Activated naive CD4-positive, alpha-beta T cell treated with Interleukin-2 at 50 U/mL for 16 hours (primary cell): Measurements from ENCODE around the gene USP35.
A peak's percentile ranks its signal among the peaks of the same experiment; 100 is the strongest.
"Not testable (repeated sequence)": the region's sequence is repeated elsewhere in the genome, so short reads cannot be mapped to it uniquely, and the experiment has no call there.

Experiments
- DNase-seq: peaks from one replicate; pipeline ENCODE4 v3.0.0-alpha.2; 2020

The USP35 gene

DNA sequence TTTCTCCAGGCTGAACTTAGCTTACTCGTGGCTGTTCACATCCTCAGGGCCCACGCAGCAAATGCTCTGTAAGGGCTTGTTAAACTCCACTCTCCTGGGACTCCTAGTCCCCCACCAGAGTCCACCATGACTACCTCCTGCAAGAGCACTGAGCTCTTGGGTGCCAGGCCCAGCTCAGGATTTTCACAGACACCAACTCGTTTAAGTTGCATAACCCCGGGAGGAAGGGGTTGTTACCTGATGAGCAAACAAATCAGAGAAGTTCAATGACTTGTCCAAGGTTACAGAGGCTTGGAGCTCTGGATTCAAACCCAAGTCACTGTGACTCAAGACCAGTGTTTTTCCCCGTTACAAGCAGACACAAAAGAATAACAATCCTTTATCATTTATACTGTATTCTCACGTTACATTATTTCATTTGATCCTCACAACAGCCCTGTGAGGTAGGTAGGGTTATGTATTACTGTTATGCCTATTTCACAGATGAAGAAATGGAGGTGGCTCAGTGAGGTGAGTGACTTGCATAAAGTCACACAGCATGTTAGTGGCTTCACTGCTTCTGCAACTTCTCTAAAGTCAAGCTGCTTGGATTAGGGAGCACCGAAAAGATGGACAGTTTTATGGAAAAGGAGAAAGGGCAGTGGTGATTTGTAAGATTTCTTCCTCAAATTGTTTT is 17.7 kb upstream of the USP35 start:
- DNase-seq = no peak

DNA sequence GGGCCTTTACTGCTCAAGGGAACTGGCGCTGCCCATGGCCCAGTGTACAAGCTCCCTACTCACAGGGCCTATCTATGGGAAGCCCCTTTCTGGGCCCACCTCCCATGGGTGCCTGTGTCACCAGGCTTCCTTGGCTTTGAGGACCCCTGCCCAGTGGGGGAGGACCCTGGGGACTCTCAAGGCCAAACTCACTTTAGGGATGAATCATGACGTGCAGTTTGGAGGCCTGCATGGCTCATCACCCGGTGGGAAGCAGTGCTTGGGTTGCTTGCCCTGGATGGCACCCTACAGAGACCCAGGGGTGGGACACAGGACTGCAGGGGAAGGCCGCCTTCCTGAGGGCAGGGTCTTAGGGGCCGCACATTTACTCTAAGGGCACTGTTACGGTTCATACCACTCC is 16.8 kb upstream of the USP35 start:
- DNase-seq = no peak

DNA sequence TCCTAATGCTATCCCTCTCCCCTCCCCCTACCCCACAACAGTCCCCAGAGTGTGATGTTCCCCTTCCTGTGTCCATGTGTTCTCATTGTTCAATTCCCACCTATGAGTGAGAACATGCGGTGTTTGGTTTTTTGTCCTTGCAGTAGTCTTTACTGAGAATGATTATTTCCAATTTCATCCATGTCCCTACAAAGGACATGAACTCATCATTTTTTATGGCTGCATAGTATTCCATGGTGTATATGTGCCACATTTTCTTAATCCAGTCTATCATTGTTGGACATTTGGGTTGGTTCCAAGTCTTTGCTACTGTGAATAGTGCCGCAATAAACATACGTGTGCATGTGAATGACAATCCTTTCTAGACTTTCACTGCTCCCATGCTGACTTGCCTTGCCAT is 12.9 kb upstream of the USP35 start:
- DNase-seq = not testable (repeated sequence)

DNA sequence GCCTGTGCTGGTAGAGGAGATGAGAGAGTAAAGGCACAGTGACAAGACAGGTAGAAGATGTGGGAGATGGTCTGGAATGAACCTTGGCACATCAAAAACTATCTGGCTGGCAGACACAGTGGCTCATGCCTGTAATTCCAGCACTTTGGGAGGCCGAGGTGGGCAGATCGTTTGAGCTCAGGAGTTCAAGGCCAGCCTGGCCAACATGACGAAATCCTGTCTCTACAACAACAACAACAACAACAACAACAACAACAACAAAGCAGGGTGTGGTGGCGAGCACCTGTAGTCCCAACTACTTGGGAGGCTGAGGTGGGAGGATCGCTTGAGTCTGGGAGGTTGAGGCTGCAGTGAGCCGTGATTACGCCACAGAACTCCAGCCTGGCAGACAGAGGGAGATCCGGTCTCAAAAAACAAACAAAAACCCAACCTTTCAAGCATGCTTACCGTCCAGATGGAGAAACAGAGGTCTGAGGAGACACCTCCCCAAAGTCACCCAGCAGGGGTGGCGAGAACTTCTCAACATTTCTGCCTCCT is 12.0 kb upstream of the USP35 start:
- DNase-seq = no peak

DNA sequence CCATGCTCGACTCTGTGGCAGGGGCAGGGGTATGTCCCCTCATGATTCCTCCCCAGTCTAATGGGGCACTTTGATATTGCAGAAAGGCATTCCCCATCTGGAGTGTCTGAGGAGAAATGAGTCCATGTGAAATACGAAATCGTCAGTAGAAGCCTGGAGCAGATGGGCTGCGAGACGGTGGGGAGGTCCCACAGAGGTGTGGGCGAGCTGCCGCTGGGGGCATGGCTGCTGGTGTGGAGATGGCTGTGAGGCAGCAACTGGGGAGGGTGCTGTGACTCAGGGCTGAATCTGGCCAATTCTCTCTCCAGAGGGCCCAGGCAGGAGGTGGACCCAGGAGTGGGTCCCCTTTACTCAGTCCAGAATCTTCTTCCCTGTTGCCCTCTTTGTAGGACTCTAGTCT is 11.5 kb upstream of the USP35 start:
- DNase-seq = no peak

DNA sequence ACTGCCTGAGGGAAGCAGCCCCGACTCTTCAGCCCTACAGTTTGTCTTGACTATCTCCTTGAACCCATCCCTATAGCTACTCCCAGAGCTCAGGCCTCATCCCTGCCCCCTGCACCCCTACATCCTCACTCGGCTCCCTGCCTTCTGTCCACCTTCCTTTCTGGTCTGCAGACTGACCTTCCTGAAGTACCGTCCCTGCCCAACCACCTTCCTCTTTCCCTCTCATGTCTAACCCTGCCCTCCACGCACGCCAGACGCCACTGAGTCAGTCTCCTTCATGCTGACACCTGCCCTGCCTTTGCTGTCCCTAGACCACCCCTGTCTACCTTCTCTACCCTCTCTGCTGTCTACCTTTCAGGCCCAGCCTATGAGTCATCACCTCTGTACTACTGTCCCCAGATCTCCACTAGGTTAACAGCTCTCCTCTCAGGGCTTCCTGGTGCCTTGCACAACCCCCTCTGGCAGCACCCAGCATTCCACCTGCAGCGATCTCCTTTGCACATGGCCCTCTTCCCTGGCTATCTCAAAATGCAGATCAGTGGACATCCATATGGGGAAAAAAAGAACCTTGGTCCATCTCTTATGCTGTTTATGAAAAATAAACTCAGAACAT is 9.2 kb upstream of the USP35 start:
- no peak for DNase-seq

DNA sequence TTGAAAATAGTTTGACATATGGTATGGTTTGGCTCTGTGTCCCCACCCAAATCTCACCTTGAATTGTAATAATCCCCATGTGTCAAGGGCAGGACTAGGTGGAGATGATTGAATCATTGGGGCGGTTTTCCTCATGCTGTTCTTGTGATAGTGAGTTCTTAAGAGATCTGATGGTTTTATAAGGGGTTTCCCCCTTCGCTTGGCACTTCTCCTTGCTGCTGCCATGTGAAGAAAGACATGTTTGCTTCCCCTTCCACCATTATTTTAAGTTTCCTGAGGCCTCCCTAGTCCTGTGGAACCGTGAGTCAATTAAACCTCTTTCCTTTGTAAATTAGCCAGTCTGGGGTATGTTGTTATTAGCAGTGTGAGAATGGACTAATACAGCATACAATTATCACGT is 8.0 kb upstream of the USP35 start:
- DNase-seq = no peak

DNA sequence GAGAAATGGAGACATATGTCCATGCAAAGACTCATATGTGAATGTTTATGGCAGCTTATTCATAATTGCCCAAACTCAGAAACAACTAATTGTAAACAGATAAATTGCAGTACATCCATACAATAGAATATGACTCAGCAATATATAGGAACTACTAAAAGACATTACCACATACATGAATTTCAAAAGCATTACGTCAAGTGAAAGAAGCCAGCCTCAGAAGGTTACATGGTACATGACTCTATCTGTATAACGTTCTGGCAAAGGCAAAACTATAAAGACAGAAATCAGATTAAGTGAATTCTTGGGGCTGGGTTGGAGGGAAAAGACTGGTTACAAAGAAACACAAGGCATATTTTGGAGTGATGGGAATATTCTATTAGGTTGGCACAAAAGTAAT is 7.5 kb upstream of the USP35 start:
- DNase-seq = no peak

DNA sequence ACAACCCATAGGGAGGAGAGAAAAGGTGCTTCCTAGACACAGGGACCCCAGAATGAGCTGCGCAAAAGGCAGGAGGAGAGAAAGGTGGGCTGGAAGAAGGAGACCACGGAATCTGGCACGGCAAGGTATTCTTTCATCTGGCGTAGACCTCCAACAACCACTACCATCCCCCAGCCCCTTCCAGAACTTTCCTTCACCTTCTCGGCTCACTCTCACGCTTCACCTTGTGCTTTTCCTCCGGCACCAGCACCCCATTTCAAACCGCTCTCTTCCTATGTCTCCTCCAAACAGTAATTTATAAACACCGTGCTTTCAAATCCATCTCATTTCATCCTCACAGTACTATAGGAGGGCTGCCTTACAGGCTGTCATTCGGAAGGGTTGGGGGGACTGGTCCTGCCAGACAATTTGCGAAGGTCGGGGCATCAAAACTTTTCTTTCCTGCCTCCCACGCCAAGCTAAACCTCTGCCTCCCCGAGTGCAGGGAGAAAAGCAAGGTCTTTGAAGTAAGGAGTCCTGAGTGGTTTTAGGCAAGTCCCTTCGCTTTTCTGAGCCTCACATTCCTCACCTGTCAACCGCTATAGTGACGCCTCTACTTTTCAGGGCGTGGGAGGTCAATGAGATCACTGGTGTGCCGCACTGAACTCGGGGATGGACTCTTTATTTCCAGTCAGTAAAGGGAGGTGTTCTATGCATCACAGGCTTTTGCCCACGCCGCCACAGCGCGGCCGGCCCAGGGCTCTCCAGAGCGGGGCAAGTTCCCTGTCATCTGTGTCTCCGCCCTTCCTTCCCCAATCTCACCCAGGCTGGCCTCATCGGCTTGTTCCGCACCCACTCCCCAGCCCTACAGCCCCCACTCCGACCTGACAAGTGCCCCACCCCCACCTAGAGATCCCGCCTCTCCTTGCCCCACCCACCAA is 1.1 kb upstream of the USP35 start:
- DNase-seq = peak; percentile 80

DNA sequence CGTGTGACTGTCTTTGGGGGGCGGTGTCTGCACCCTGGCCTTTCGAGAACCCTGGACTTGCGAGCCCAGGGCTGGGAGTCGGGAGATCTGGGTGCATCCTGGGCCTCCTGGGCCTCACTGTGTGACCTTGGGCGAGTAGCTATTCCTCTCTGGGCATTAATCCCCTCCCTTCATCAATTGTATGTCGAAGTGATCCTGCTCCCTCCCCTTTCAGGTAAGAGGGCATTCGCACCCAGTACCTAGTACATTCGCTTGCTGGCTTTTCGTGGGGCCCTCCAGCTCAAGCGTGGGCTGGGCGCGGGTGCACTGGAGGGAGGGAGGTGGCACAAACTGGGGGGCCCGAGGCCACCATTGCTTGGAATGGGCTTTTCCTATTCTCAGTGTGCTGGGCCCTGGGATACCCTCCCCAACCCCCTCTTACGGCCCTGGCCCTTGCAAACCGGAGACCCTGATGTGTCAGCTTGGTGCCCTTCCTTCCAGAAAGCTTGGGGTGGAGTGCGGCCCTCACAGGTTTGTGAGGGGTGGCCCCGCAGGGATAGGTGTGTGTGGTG is 530 bp downstream of the USP35 start:
- DNase-seq = no peak

DNA sequence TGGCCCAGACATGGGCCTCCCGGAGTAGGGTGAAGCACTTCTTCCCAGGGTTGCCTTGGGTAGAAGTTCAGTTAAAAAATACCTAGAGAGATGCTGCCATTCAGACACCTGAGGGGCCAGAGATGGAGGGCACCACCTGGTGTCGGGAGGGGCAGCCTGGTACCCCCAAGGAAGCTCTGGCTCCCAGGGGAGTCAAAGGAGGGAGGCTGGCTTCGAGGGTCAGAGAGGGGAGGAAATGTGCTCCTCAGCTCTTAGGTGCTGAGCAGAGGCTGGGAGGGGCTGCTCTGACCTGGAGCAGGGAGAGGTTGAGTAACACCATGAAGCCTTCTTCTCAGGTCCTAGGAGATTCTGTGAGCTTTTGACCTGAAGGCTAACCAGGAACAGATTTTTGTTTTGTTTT is 1.1 kb downstream of the USP35 start:
- DNase-seq = no peak

DNA sequence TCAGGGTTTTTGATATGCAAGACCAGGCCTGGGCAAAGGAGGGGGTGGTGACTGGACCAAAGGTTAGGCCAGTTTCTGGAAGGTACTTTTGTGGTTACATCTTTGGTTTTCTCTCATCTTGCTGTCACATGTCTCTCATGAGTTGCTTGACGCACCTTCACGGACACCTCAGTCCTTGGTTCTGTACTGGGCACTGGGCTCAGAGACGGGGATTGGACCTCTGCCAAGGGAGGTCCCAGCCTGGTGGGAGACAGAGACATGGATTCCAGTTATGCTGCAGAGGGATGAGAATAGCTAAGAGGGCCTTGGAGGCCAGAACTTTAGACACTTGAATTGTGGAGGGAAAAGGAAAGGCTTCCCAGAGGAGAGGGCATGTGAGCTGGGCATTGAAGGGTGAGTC is 1.7 kb downstream of the USP35 start:
- DNase-seq = no peak

DNA sequence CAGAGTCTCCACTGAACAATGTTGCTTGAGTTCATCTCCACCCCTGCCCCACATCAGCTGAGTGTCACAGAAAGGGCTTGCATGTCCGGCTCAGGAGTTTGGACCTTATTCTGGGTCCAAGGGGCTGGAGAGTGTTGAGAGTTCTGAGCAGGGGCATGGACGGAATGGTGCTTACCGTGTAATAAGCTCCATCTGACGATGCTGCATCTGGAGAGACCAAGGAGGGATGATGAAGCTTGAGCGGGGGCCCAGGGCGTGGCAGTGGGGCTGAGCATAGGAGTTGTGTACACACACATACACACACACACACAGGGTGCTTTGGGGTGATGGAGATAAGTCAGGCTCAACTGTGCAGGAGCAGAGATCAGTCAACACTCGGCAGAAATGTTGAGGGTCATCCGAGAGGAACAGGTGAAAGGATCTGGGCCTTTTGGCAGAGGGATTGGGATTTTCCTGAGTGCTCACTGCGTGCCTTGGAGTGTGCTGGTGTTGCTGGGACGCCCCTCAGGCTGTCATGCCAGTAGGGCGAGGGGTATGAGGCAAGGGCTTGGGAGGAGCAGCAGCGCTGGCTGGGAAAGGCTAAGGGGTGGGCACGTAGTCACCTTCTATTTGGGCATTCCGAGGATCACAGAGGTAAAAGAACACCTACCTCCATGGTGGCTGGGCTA is 2.3 kb downstream of the USP35 start:
- no peak for DNase-seq

DNA sequence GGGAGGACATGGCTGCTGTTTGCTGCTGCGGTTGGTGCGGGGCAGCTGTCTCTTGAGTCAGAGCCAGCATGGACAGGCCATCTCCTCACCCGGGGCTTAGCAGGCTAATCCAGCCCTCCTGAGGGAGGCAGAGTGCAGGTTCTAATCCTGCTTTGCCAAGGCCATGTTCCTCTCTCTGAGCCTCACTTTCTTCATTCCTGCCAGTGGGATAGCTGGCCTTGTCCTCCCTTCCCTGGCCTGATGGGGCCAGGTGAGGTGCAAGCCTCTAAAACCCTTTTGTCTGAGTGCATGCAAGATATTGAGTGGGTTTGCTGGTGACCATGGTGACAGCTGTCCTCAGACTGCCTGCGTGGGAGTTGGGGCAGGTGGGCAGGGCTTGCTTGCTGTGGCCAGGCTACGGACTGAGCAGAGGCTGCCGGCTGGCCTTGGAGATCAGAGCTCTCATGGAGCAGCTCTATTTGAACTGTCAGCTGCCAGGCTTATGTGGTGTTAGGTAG is 3.6 kb downstream of the USP35 start:
- no peak for DNase-seq

DNA sequence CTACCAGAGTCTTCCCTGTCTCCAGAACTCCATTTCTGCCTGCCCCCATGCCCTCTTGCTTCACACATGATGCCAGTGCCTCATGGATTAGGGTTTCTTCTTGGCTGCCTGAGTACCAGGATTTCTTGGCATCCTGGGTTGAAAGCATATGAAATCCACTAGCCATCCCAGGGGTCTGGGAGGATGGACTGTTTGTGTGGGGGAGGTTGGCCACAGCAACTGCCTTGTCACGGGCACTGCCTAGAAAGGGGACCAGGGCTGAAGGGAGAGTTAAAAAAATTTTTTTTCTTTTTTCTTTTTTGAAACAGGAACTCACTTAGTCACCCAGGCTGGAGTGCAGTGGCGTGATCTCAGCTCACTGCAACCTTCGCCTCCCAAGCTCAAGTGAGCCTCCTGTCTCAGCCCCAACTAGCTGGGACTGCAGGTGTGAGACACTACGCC is 4.2 kb downstream of the USP35 start:
- no peak for DNase-seq

DNA sequence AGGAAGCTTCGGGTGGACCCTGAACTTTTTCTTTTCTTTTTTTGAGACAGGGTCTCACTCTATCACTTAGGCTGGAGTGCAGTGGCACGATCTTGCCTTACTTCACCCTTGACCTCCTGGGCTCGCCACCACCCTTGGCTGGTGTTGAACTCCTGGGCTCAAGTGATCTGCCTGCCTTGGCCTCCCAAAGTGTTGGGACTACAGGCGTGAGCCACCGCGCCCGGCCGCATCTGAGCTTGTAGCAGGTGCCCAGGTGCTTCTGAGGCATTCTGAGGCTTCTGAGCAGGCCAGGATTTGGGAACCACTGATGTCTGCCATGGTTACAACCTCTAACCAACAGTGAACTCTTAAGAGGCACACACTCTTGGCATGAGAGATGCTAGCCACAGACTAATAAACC is 5.1 kb downstream of the USP35 start:
- no peak for DNase-seq

DNA sequence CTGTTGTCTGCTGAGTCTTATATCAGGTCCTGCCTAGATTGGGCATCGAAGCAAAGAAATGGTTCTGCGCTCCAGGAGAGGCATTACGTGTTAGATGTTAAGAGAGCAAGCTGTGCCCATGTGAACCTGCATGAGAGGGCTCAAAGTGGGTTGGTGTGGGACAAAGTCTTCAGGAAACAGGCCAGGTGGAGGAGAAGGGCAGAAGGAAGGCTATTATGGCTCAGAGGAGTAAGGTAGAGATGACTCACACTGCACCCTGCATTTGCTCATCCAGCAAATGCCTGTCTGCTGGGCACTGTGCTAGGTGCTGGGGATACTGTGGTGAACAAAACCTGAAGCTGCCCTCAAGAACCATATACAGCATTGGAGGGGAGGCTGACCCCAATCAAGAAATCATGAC is 5.8 kb downstream of the USP35 start:
- DNase-seq = no peak

DNA sequence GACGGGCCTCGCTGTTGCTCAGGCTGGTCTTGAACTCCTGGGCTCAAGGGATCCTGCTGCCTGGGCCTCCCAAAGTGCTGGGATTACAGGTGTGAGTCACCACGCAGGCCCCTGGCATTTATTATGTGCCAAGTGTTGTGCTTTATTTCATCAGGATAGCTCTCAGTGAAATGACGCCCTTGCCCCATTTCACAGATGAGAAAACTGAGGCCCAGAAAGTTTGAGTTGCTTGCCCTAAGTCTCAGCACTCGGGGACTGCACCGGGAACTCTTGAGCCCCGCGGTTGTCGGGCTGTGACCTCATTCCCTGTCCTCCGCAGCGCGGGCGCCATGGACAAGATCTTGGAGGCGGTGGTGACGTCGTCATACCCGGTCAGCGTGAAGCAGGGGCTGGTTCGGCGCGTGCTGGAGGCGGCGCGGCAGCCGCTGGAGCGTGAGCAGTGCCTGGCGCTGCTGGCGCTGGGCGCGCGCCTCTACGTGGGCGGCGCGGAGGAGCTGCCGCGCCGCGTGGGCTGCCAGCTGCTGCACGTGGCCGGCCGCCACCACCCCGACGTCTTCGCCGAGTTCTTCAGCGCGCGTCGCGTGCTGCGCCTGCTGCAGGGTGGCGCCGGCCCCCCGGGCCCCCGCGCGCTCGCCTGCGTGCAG is 7.3 kb downstream of the USP35 start:
- no peak for DNase-seq

DNA sequence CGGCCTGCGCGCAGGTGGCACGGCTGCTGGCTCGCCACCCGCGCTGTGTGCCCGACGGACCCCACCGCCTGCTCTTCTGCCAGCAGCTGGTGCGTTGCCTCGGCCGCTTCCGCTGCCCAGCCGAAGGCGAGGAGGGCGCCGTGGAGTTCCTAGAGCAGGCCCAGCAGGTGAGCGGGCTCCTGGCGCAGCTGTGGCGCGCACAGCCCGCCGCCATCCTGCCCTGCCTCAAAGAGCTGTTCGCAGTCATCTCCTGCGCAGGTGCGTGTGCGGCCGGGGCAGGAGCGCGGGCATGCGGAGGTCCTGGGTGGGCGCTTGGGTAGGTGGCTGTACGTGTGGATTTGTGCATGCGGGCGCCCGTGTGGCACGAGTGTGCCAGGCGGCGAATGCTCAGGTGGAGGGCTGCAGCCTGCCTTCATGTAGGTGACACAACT is 8.0 kb downstream of the USP35 start:
- DNase-seq = no peak

DNA sequence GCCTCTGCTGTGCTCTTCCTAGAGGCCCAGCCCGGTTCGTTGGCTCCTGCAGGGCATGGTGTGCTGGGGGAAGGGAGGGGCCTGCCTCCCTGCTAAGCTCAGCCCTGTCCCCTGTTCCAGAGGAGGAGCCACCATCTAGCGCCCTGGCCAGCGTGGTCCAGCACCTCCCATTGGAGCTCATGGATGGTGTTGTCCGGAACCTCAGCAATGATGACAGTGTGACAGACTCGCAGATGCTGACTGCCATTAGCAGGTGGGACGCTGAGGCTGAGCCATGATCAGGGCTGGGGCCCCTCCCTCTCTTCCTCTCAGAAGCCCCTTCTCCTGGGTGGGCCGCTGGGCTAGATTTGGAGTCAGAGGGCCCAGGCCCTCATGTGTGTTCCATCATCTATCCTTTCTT is 9.1 kb downstream of the USP35 start:
- no peak for DNase-seq

DNA sequence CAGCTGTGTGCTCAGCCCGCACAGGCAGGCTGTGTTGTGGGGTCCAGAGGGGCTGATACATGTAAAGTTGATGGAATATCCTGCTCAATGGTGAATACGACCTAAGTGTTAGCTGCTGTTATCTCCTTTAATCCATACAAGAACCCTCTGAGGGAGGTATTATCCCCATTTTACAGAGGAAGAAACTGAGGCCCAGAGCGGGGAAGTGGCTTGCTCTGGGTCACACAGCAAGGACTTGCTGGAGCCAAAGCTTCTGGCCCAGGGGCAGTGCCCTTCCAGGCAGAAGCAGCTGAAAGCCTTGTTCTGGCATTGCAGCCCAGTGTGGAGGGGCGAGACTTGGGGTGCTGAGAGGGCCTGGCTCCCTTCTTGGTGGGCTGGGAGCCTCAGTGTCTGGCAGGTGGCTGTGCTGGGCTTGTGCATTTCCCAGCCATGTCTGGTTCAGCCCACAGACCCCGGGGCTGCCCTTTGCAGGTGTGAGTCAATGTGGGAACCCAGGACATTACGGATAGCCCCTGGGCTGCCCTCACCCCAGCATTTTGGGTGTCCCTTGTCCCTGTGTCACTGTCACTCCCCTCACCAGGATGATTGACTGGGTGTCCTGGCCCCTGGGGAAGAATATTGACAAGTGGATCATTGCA is 10.4 kb downstream of the USP35 start:
- no peak for DNase-seq

DNA sequence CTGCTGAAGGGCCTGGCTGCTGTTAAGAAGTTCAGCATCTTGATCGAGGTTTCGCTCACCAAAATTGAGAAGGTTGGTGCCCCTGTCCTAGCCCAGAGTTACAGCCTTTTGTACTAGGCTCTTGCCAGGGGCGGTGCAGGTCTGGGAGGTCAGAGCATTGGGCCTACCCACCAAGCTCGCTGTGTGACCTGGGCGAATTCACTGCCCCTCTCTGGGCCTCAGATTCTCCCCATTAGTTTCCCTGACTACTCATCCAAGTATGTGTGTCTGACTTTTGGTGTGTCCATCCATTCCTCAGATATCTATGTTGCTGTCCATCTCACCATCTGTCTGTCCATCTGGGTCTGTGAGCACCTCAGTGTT is 10.9 kb downstream of the USP35 start:
- no peak for DNase-seq
